GM19372 (cell line): ENCODE results near the gene FBF1.
"Not testable (repeated sequence)": the region's sequence is repeated elsewhere in the genome, so short reads cannot be mapped to it uniquely, and the experiment has no call there.

ENCODE experiments used
- ATAC-seq: cut with Tn5 transposase; IDR thresholded peaks from one replicate; pipeline ENCODE4 v1.9.1; 2021; ENCODE audit warnings: mild to moderate bottlenecking, low read depth, moderate library complexity; ENCODE audit not compliant: unreplicated experiment

The FBF1 gene

DNA sequence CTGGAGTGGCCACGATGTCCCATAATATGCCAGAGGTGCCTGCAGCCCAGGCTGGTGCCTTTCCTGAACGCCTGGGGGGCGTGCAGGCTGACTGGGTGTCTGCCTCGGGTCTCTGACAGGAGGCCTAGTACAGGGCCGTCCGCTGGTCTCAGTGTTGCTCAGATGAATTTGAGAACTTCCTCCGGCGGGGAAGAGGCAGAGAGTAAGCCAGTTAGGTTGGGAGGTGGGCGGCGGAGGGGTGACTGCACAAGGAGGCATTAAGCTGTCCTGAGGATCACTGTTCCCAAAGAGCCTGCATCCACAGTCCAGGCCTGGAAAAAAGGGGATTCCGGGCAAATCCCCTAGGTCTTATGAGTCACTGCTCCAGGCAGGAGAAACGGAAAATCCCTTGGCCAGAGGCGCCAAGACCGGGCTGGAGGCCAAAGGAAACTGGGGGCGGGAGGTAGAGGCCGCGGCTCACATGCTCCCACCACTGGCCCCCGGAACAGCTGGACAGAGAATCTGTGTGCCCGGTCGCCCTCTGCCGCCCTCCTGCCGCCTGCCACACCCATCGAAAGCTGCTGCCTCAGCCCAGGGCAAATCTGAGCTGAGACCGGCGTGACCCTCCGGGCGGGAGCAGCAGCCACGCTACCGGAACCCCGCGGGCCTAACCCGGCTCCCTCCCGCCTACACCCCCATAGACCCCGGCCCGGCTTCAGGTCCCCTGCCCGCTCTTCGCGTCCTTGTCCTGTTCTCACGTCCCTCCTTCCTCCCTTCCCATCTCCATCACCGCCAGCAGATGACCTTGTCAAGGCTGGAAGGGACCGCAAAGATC, 63.7 kb downstream of the FBF1 start:
- ATAC-seq = no peak

DNA sequence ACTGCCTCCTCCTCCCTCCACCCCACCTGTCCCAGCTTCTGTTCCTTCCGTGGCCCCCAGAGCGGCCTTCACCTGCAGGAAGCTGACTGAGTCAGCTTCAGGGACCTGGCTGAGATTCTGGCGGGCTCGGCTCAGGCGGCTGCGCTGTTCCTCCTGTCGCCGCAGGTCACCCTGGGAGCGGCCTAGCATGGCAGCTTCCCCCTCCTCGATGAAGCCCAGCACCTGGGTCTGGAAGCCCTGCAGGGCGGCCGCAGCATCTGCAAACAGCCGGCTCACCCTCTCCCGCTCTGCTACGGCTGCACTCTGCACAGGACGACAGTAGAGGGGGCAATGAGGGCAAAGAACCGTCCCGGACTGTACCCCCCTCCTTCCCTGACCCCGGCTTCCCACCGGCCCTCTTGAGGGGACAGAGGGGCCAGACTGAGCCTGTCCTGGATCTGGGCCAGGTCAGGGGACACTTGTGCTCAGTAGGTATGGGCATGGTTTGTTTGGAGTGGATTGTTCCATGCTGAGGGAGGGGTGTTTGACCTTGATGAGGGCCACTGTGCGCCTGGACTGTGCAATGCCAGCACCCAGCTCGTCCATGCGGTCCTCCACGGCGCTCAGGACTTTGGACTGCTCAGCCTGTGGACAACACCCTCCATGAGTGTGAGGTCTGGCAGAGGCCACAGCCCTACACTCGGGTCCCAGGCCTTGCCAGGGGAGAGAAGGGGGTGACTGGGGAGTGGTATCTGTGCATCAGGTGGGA, 64.5 kb downstream of the FBF1 start:
- ATAC-seq = no peak

GRCh38 chr17:75875940-75876189, 65.0 kb downstream of the FBF1 start:
- ATAC-seq = no peak

- no peak for ATAC-seq
Measured at GRCh38 chr17:75875182-75875939, 65.5 kb downstream of the FBF1 start.

DNA sequence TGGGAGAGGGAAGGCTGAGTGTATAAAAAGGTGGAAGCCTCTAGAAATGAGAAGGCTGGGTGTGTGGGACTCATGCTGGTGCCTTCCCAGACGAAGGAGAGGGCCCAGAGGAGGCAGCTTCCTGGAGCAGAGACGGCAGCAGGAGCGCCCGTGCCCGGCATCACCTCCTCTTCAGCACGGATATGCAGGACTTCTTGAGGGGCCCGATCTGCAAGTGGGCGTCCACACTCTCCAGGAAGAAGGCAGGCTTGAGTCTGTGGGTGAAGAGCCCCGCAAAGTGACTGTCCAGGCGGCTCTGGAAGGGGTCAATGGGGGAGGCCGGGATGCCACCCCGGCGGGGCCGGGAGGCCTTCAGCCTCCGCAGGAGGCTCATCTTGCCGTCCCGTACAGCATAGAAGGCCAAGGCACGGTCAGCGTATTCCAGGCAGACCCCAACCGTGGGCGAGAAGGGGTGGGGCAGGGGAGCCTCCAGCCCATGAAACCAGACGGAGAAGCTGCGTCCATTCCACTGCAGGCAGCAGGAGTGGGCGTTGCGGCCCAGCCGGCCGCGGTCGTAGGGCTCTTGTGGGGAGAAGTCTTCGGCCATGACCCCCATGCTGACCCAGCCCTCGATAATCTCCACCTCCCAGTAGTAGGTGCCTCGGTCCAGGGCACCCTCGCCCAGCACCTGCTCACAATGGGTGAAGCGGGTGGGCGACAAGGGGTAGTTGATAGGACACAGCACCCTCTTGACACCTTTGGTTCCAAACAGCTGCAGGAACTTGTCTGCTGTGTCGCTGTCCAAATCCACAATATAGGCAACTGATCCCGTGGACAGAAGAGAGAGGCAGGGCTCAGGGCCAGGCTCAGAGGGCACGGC, 66.3 kb downstream of the FBF1 start:
- no peak for ATAC-seq

DNA sequence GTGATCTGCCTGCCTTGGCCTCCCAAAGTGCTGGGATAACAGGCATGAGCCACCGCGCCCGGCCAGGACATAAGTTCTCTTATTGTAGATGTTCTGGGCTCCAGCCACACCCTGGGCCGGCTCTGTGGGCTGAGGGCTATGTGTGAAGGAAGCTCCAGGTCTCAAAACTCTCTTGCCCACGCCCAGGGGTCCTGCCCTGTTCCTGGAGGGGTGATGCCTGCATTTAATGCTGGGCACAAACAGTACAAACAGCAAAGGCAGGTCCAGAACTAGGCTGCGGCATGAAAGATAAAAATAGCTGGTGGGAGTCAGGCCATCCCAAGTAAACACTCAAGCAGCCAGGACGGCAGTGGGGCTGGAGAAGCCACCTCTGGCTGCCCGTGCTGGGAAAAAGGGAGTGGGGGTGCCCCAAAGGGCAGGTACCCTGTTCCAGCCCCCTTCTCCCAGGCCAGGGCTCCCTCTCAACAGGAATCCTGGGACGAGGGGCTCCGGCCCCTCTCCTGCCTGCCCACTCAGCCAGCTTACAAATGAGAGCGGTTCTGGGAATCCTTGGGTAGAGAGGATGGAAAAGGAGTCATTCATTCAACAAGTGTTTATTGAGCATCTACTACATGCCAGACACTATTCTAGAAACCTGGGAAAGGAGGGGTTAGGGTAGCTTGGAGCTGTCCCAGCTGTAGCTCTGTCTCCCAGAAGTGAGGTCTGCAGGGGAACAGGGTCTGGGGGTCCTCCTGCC, 67.1 kb downstream of the FBF1 start:
- ATAC-seq = no peak

DNA sequence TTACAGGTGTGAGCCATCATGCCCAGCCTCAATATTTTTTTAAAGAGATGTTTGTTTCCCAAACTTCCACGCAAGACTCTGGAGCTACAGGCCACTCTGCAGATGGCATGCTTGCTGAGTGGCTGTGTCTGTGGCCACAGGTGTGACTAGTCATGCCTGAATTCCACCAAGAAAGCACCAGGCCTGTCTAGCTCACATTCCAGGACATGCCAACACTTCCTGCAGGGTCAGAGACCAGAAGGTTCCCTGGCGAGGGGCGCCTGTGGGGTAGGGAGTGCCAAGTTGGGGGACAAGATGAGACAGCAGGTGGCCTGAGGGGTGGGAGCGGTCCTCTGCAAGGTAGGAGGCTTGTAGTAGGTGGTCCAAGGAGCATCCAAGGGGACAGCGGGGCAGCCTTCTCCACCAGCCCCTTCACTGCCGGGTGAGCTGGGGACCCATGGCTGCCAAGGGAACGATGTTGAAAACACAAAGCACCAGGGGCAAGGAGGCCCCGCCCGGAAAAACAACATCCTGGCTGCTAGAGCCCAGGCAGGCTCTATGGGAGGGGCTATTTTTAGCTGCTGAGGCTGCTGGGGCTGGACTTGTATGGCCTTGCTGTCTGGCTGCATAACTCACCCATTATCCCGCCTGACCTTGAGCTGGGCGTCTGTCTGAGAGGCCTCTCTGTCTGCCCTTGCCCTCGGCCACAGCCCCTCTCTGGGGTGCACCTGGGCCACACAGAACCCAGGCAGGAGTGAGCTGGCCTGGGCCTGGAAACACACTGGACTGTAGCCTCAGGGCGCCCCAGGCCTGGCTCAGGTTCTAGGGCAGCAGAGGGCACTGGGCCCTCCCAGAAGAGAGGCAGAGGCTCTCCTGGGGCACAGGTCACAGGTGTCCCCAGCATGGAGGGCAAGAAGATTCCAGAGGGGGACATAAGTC, 68.1 kb downstream of the FBF1 start:
- no peak for ATAC-seq

DNA sequence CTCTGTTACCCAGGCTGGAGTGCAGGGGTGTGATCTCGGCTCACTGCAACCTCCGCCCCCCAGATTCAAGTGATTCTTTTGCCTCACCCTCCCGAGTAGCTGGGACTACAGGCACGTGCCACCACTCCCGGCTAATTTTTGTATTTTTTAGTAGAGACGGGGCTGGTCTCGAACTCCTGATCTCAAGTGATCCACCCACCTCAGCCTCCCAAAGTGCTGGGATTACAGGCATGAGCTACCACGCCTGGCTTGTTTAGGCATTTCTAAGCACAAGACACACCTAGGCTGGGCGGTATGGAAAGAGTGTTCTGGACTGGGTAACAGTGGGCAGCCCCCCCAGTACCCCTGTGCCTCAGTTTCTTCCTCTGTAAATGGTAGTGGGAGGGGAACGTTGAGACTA, 70.6 kb downstream of the FBF1 start:
- ATAC-seq = not testable (repeated sequence)

- no peak for ATAC-seq
Measured at GRCh38 chr17:75869282-75870141, 71.3 kb downstream of the FBF1 start.

- not testable (repeated sequence) for ATAC-seq
Measured at GRCh38 chr17:75868730-75869281, 72.0 kb downstream of the FBF1 start.

- ATAC-seq = not testable (repeated sequence)
Measured at GRCh38 chr17:75865404-75866188, 75.2 kb downstream of the FBF1 start.

- ATAC-seq = not testable (repeated sequence)
Measured at GRCh38 chr17:75864887-75865286, 76.0 kb downstream of the FBF1 start.

DNA sequence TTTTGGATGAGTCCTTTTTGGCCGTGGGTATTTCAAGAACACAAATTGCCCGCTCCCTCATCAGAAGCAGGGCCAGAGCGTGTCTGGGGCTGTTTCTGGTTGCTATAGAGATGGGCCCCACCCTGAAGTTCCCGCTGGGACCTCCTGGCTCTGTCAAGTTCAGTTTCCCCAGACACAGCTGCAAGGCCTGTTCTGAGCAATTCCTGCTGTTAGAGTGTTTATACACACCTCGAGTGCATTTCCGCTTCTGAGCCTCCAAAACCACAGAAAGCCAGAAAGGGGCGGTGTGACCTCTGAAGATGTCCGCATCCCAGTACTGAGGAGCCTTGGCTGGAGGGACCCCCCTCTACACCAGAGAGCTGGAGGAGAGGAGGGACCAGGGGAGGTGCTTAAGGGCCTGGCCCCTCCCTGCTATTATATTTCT, 76.4 kb downstream of the FBF1 start:
- no peak for ATAC-seq

- no peak for ATAC-seq
Measured at GRCh38 chr17:75861927-75862317, 78.9 kb downstream of the FBF1 start.
